C4-2B (cell line): ENCODE data around the gene SLC9A9.

Source experiments
- ZFX ChIP-seq: fragments of 450-650 bp; IDR thresholded peaks from 2 replicates; pipeline ENCODE4 v1.6.1; 2017
- TF ChIP-seq, protein P1 (sequence below): fragments of 450-650 bp; conservative IDR thresholded peaks from 2 replicates; pipeline ENCODE4 v1.5.1; 2017; ENCODE audit warnings: mild to moderate bottlenecking

DNA sequence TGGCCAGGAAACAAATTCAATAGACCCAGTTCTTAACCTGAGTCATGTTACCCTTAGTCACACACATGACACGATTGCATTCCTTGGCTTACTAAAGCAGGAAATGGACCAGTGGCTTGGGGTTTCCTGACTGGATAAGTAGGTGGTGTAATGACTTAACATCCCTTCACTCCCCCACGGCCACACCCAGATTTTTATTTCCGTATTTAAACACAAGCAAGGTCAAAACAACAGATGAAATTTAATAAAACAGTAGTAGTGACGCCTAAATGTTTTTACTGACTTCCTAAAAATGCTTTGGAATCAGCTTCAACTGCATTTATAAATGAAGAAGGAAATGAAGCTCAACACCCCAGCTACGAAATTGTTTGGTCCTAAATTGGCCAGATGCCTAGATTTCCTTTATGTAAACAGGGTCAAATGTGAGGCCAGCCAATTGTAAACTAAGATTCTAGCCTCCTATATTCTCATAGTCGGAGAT, 404.4 kb downstream of the SLC9A9 start:
- TF ChIP-seq, protein P1, sequence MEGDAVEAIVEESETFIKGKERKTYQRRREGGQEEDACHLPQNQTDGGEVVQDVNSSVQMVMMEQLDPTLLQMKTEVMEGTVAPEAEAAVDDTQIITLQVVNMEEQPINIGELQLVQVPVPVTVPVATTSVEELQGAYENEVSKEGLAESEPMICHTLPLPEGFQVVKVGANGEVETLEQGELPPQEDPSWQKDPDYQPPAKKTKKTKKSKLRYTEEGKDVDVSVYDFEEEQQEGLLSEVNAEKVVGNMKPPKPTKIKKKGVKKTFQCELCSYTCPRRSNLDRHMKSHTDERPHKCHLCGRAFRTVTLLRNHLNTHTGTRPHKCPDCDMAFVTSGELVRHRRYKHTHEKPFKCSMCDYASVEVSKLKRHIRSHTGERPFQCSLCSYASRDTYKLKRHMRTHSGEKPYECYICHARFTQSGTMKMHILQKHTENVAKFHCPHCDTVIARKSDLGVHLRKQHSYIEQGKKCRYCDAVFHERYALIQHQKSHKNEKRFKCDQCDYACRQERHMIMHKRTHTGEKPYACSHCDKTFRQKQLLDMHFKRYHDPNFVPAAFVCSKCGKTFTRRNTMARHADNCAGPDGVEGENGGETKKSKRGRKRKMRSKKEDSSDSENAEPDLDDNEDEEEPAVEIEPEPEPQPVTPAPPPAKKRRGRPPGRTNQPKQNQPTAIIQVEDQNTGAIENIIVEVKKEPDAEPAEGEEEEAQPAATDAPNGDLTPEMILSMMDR: no peak
- no peak for TF ChIP-seq ZFX
